Measurements from ENCODE around the gene PJVK.

PJVK gene

DNA sequence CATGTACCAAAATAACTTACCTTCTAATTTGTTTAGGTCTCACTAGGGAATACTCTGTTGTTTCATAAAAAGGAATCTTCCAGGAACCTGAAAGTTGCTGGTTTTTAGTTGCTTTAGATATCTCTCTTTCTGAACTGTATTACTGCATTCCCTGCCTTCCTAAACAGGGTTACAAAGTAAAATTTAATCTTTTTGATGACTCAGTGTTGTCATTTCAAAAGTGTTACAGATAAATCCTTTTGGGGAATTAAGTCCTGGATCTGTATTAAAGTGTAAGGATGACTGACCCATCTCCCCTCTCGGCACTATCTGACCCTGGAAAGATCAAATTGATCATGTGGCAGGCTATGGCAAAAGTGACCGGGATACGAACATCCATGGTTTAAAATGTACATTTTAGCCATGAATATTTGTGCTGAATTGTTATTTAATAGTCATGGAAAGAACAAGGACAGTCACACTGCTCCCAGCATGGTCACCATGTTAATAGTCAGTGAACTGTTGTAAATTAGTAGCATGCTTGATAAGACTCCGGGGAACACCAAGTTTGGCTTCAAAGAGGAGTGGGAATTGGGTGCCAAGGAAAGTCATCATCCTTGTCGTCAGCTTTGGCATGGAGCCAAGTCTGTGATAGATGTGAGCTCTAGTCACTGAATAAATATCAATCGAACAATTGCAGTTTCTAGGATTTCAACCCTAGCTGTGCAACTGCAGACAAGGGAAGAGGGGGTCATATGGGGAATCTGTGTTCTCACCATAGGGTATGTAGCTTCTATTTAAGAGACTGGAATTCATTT lies 33.3 kb downstream of the PJVK start:
- H2AK5ac ChIP-seq (ENCODE audit: low read length, severe bottlenecking), result no peak overlapping the region
- H4K91ac ChIP-seq (ENCODE audit: low read length), result no peak overlapping the region
- peaks cover 5% of the 10 kb centered on the region for H3K4me1 ChIP-seq (ENCODE audit: control insufficient read depth, insufficient read depth, low read depth, low read length)
- WGBS, result 86% methylated on average over 6 of the region's 6 CpGs
- no peak overlapping the region for H2BK5ac ChIP-seq (ENCODE audit: low read depth, low read length, poor library complexity, severe bottlenecking)
- peaks cover 17% of the 10 kb centered on the region for H3K79me1 ChIP-seq (replicated peaks; ENCODE audit: low read length, poor library complexity, severe bottlenecking)
- no peaks in the 10 kb centered on the region for H3K27me3 ChIP-seq (ENCODE audit: control insufficient read depth in 1 of 2, insufficient read depth in 1 of 2, low read length in 2 of 2)
- no peak overlapping the region for H2BK12ac ChIP-seq (ENCODE audit: low read length in 2 of 2)
- H4K8ac ChIP-seq (ENCODE audit: low read length), result no peak overlapping the region
- no peak overlapping the region for H2BK15ac ChIP-seq (ENCODE audit: low read depth, poor library complexity, severe bottlenecking)
- no peak overlapping the region for H2BK120ac ChIP-seq (ENCODE audit: low read depth, low read length)
- no peak overlapping the region for H3K4me2 ChIP-seq (ENCODE audit: low read length, poor library complexity, severe bottlenecking)
- no peak overlapping the region for H3K4ac ChIP-seq (ENCODE audit: low read depth in 1 of 2, low read length in 2 of 2)
- no peak overlapping the region for H3K27ac ChIP-seq (ENCODE audit: low read length, poor library complexity, severe bottlenecking)
- peak; percentile 15 for DNase-seq
- no peak overlapping the region for H2AFZ ChIP-seq (ENCODE audit: low read depth, low read length)
- H3K23ac ChIP-seq (ENCODE audit: low read length in 2 of 2), result no peak overlapping the region
- no peak overlapping the region for H3K14ac ChIP-seq (ENCODE audit: low read length in 2 of 2)
- peak overlapping the region; percentile 56 for H3K9ac ChIP-seq (ENCODE audit: low read length)
- H3K18ac ChIP-seq (ENCODE audit: low read depth in 1 of 2, low read length in 2 of 2), result no peak overlapping the region
- H3K36me3 ChIP-seq (ENCODE audit: control insufficient read depth in 1 of 2, insufficient read depth in 2 of 2, low read depth in 1 of 2, low read length in 2 of 2), result peaks cover 0 to 21% of the 10 kb centered on the region in 2 experiments
- peak overlapping the region in 1 of 2 experiments; percentile 57 for H3K4me3 ChIP-seq (ENCODE audit: insufficient read depth in 1 of 2, low read depth in 1 of 2, low read length in 2 of 2)
- no peaks in the 10 kb centered on the region for H3K9me3 ChIP-seq (ENCODE audit: control insufficient read depth, low read length)

DNA sequence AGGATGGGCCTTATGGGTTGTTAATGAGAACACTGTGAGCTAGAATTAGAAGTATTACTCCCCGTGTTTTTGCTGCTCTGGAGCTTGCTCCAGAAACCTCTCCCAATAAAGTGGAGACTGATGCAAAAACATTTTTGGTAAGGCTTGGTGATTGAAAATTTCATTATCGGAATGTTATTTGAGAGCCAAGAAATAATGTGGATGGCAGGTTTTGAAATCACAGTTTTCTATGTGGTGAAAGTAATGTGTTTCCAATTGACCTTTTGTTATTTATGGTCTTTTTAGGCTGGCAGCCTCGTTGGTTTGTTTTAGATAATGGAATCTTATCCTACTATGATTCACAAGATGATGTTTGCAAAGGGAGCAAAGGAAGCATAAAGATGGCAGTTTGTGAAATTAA lies 34.2 kb downstream of the PJVK start:
- H2AK5ac ChIP-seq (ENCODE audit: low read length, severe bottlenecking), result no peak overlapping the region
- H2BK5ac ChIP-seq (ENCODE audit: low read depth, low read length, poor library complexity, severe bottlenecking), result no peak overlapping the region
- H3K9me3 ChIP-seq (ENCODE audit: control insufficient read depth, low read length), result no peaks in the 10 kb centered on the region
- H4K8ac ChIP-seq (ENCODE audit: low read length), result no peak overlapping the region
- peaks cover 0 to 30% of the 10 kb centered on the region in 2 experiments for H3K36me3 ChIP-seq (ENCODE audit: control insufficient read depth in 1 of 2, insufficient read depth in 2 of 2, low read depth in 1 of 2, low read length in 2 of 2)
- H2BK15ac ChIP-seq (ENCODE audit: low read depth, poor library complexity, severe bottlenecking), result no peak overlapping the region
- no peak overlapping the region for H2BK12ac ChIP-seq (ENCODE audit: low read length in 2 of 2)
- peak overlapping the region in 1 of 2 experiments; percentile 57 for H3K4me3 ChIP-seq (ENCODE audit: insufficient read depth in 1 of 2, low read depth in 1 of 2, low read length in 2 of 2)
- no peak overlapping the region for H3K4me2 ChIP-seq (ENCODE audit: low read length, poor library complexity, severe bottlenecking)
- no peaks in the 10 kb centered on the region for H3K27me3 ChIP-seq (ENCODE audit: control insufficient read depth in 1 of 2, insufficient read depth in 1 of 2, low read length in 2 of 2)
- 84% methylated on average over 3 of the region's 3 CpGs for WGBS
- no peak overlapping the region for H3K27ac ChIP-seq (ENCODE audit: low read length, poor library complexity, severe bottlenecking)
- DNase-seq, result no peak
- peaks cover 4% of the 10 kb centered on the region for H3K4me1 ChIP-seq (ENCODE audit: control insufficient read depth, insufficient read depth, low read depth, low read length)
- H3K23ac ChIP-seq (ENCODE audit: low read length in 2 of 2), result no peak overlapping the region
- no peak overlapping the region for H2AFZ ChIP-seq (ENCODE audit: low read depth, low read length)
- H3K14ac ChIP-seq (ENCODE audit: low read length in 2 of 2), result no peak overlapping the region
- H2BK120ac ChIP-seq (ENCODE audit: low read depth, low read length), result no peak overlapping the region
- peaks cover 20% of the 10 kb centered on the region for H3K79me1 ChIP-seq (replicated peaks; ENCODE audit: low read length, poor library complexity, severe bottlenecking)
- no peak overlapping the region for H4K91ac ChIP-seq (ENCODE audit: low read length)
- no peak overlapping the region for H3K4ac ChIP-seq (ENCODE audit: low read depth in 1 of 2, low read length in 2 of 2)
- no peak overlapping the region for H3K18ac ChIP-seq (ENCODE audit: low read depth in 1 of 2, low read length in 2 of 2)
- H3K9ac ChIP-seq (ENCODE audit: low read length), result no peak overlapping the region

DNA sequence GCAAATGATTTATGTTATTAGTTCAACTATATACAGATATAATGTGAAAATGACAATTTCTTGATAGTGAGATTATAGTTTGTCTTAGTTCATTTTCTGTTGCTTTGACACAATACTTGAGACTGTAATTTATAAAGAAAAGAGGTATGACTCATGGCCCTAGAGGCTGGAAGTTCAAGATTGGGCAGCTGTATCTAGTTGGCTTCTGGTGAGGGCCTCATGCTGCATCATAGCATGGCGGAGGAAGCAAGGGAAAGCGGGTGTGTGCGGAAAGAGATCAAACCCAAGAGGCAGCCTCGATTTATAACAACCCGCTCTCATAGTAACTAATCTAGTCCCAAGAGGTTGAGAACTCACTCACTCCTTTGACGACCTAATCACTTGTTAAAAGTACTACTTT lies 40.4 kb downstream of the PJVK start:
- no peak overlapping the region for H2AK5ac ChIP-seq (ENCODE audit: low read length, severe bottlenecking)
- no peak overlapping the region for H3K4ac ChIP-seq (ENCODE audit: low read depth in 1 of 2, low read length in 2 of 2)
- no peak overlapping the region for H3K18ac ChIP-seq (ENCODE audit: low read depth in 1 of 2, low read length in 2 of 2)
- H3K23ac ChIP-seq (ENCODE audit: low read length in 2 of 2), result no peak overlapping the region
- no peaks in the 10 kb centered on the region for H3K4me1 ChIP-seq (ENCODE audit: control insufficient read depth, insufficient read depth, low read depth, low read length)
- H4K91ac ChIP-seq (ENCODE audit: low read length), result no peak overlapping the region
- no peak overlapping the region for H2AFZ ChIP-seq (ENCODE audit: low read depth, low read length)
- peaks cover 10 to 78% of the 10 kb centered on the region in 2 experiments for H3K36me3 ChIP-seq (ENCODE audit: control insufficient read depth in 1 of 2, insufficient read depth in 2 of 2, low read depth in 1 of 2, low read length in 2 of 2)
- no peak overlapping the region for H2BK5ac ChIP-seq (ENCODE audit: low read depth, low read length, poor library complexity, severe bottlenecking)
- no peak overlapping the region for H3K27ac ChIP-seq (ENCODE audit: low read length, poor library complexity, severe bottlenecking)
- no peak overlapping the region for H4K8ac ChIP-seq (ENCODE audit: low read length)
- H3K14ac ChIP-seq (ENCODE audit: low read length in 2 of 2), result no peak overlapping the region
- peaks cover 15% of the 10 kb centered on the region for H3K79me1 ChIP-seq (replicated peaks; ENCODE audit: low read length, poor library complexity, severe bottlenecking)
- H3K4me2 ChIP-seq (ENCODE audit: low read length, poor library complexity, severe bottlenecking), result no peak overlapping the region
- H3K4me3 ChIP-seq (ENCODE audit: insufficient read depth in 1 of 2, low read depth in 1 of 2, low read length in 2 of 2), result no peak overlapping the region
- H2BK15ac ChIP-seq (ENCODE audit: low read depth, poor library complexity, severe bottlenecking), result no peak overlapping the region
- no peaks in the 10 kb centered on the region for H3K9me3 ChIP-seq (ENCODE audit: control insufficient read depth, low read length)
- H3K9ac ChIP-seq (ENCODE audit: low read length), result no peak overlapping the region
- WGBS, result 97% methylated on average over 6 of the region's 6 CpGs
- no peak overlapping the region for H2BK12ac ChIP-seq (ENCODE audit: low read length in 2 of 2)
- H2BK120ac ChIP-seq (ENCODE audit: low read depth, low read length), result no peak overlapping the region
- no peaks in the 10 kb centered on the region for H3K27me3 ChIP-seq (ENCODE audit: control insufficient read depth in 1 of 2, insufficient read depth in 1 of 2, low read length in 2 of 2)
- no peak for DNase-seq

DNA sequence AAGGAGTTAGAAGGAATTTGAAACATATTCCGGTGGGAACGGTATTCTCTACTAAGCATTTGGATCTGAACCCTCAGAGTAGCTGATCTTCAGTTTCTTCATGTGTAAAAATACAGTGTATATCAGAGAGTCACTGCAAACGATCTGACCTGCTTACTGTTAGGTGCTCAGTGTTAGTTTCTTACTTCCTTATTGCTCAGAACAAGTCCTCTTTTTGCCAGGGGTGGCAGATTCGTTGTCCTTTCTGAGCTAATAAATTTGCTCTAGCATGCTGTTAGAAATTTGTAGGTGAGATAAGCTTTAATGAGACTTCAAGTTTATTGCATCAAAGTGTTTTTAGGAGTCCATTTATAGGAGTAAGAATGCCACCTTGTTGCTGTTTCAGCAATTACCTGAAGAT lies 44.9 kb downstream of the PJVK start:
- 98% methylated on average over 4 of the region's 4 CpGs for WGBS
- no peak overlapping the region for H3K4ac ChIP-seq (ENCODE audit: low read depth in 1 of 2, low read length in 2 of 2)
- H2BK12ac ChIP-seq (ENCODE audit: low read length in 2 of 2), result no peak overlapping the region

More for the DNA sequence above, 44.9 kb downstream of the PJVK start:
- H2BK5ac ChIP-seq (ENCODE audit: low read depth, low read length, poor library complexity, severe bottlenecking), result no peak overlapping the region
- no peak overlapping the region for H3K27ac ChIP-seq (ENCODE audit: low read length, poor library complexity, severe bottlenecking)
- no peak overlapping the region for H3K14ac ChIP-seq (ENCODE audit: low read length in 2 of 2)
- no peaks in the 10 kb centered on the region for H3K27me3 ChIP-seq (ENCODE audit: control insufficient read depth in 1 of 2, insufficient read depth in 1 of 2, low read length in 2 of 2)
- H3K4me1 ChIP-seq (ENCODE audit: control insufficient read depth, insufficient read depth, low read depth, low read length), result no peaks in the 10 kb centered on the region
- no peak overlapping the region for H3K4me3 ChIP-seq (ENCODE audit: insufficient read depth in 1 of 2, low read depth in 1 of 2, low read length in 2 of 2)
- no peak for DNase-seq
- H3K79me1 ChIP-seq (replicated peaks; ENCODE audit: low read length, poor library complexity, severe bottlenecking), result peaks cover 11% of the 10 kb centered on the region
- no peak overlapping the region for H4K8ac ChIP-seq (ENCODE audit: low read length)
- no peak overlapping the region for H4K91ac ChIP-seq (ENCODE audit: low read length)
- peaks cover 13 to 95% of the 10 kb centered on the region in 2 experiments for H3K36me3 ChIP-seq (ENCODE audit: control insufficient read depth in 1 of 2, insufficient read depth in 2 of 2, low read depth in 1 of 2, low read length in 2 of 2)
- H2BK120ac ChIP-seq (ENCODE audit: low read depth, low read length), result no peak overlapping the region
- no peak overlapping the region for H2BK15ac ChIP-seq (ENCODE audit: low read depth, poor library complexity, severe bottlenecking)
- no peak overlapping the region for H2AFZ ChIP-seq (ENCODE audit: low read depth, low read length)
- no peak overlapping the region for H2AK5ac ChIP-seq (ENCODE audit: low read length, severe bottlenecking)
- H3K18ac ChIP-seq (ENCODE audit: low read depth in 1 of 2, low read length in 2 of 2), result no peak overlapping the region
- H3K4me2 ChIP-seq (ENCODE audit: low read length, poor library complexity, severe bottlenecking), result no peak overlapping the region
- no peak overlapping the region for H3K23ac ChIP-seq (ENCODE audit: low read length in 2 of 2)
- no peaks in the 10 kb centered on the region for H3K9me3 ChIP-seq (ENCODE audit: control insufficient read depth, low read length)
- no peak overlapping the region for H3K9ac ChIP-seq (ENCODE audit: low read length)
